Gastroesophageal sphincter (tissue), 3 donors: ENCODE data around the gene TEX54.

Experiments used
- CTCF ChIP-seq, 4 experiments: fragments of 200-600 bp in 2 of 4; fragments of 450-650 bp in 2 of 4; sonication (generic) in 1 of 4; IDR thresholded peaks; one replicate each; pipeline ENCODE4 v1.5.1; 2017 to 2019; ENCODE audit warnings: antibody characterized with exemption in 4 of 4, mild to moderate bottlenecking in 2 of 4, moderate library complexity in 2 of 4
- EP300 ChIP-seq: sonication (generic); formaldehyde crosslinking; IDR thresholded peaks from one replicate; pipeline ENCODE4 v1.6.1; 2017; ENCODE audit warnings: antibody characterized with exemption, mild to moderate bottlenecking
- POLR2A ChIP-seq, 2 donors: fragments of 450-650 bp; IDR thresholded peaks; one replicate each; pipeline ENCODE4 v1.6.1; 2017; ENCODE audit warnings: antibody characterized with exemption in 2 of 2, mild to moderate bottlenecking in 2 of 2, moderate library complexity in 1 of 2
- POLR2AphosphoS5 ChIP-seq: sonication (generic); formaldehyde crosslinking; IDR thresholded peaks from one replicate; pipeline ENCODE4 v1.6.1; 2017; ENCODE audit warnings: antibody characterized with exemption

GRCh38 chr11:62788991-62789390 lies 43.6 kb downstream of the TEX54 start:
- TF ChIP-seq CTCF (IDR thresholded peaks at IDR 0.05) (no peak), POLR2A (IDR thresholded peaks at IDR 0.05) (no peak), POLR2AphosphoS5 (no peak), EP300 (no peak)
